Esophagus squamous epithelium (tissue), 5 donors: ENCODE measurements around the gene SPEF2. TPM values are rescaled to one million over a fixed set of nuclear protein-coding genes. Genes with fewer than 3 reads are reported as not detected.

ENCODE experiments used
- DNase-seq: peaks from one replicate; lab custom pipeline; 2025; lab: John Stamatoyannopoulos, UW
- H3K27ac ChIP-seq, 4 donors: fragments of 200-600 bp; sonication (generic); one replicate each; pipeline ENCODE4 v1.5.1; 2016 to 2019; ENCODE audit warnings: mild to moderate bottlenecking in 1 of 4
- H3K27me3 ChIP-seq, 4 donors: fragments of 200-600 bp; sonication (generic); 1 replicate in 3 of 4; 2 replicates in 1 of 4; pipeline versions ENCODE4 v1.5.1 to v1.6.0; 2017 to 2021; ENCODE audit warnings: antibody characterized with exemption in 1 of 4
- H3K36me3 ChIP-seq, 3 donors: fragments of 200-600 bp; sonication (generic); one replicate each; pipeline ENCODE4 v1.5.1; 2016 to 2019
- H3K4me1 ChIP-seq, 3 donors: fragments of 200-600 bp; sonication (generic); one replicate each; pipeline ENCODE4 v1.5.1; 2017 to 2019
- H3K4me3 ChIP-seq, 4 donors: fragments of 200-600 bp; sonication (generic); 1 replicate in 3 of 4; 2 replicates in 1 of 4; pipeline ENCODE4 v1.5.1; 2016 to 2019; ENCODE audit warnings: mild to moderate bottlenecking in 2 of 4, moderate library complexity in 1 of 4
- H3K9me3 ChIP-seq, 3 donors: fragments of 200-600 bp; sonication (generic); one replicate each; pipeline ENCODE4 v1.5.1; 2016 to 2019
- CTCF ChIP-seq, 6 experiments: fragments of 450-650 bp in 4 of 6; fragments of 200-600 bp in 2 of 6; sonication (generic) in 2 of 6; IDR thresholded peaks; one replicate each; pipeline ENCODE4 v1.5.1; 2016 to 2019; ENCODE audit warnings: antibody characterized with exemption in 6 of 6, mild to moderate bottlenecking in 4 of 6, moderate library complexity in 4 of 6
- POLR2A ChIP-seq, 4 donors: fragments of 450-650 bp; IDR thresholded peaks; one replicate each; pipeline ENCODE4 v1.6.1; 2017; ENCODE audit warnings: antibody characterized with exemption in 4 of 4, mild to moderate bottlenecking in 4 of 4, moderate library complexity in 3 of 4
- WGBS, 2 donors: methylation state at CpG; one replicate each; pipeline ENCODE4 v1.1.5; 2018; 5-methylcytosine and 5-hydroxymethylcytosine counted together
- intact Hi-C: fragments of 100-400 bp; cut with DNase I; formaldehyde crosslinking; loops from one replicate; pipeline ENCODE4 v1.15.0; 2022
- total RNA-seq, 4 donors: library from RNA; depleted of rRNA; stranded (reverse); fragments of >200 nt; gene quantifications; one replicate each; pipeline ENCODE4 v1.1.0, GENCODE V29; 2016
- donor health status: DM: yes; HTN: yes; CAD: no.

The SPEF2 gene
- total RNA-seq, 4 donors from 2014 or later = 1.2 to 6.1 (median 3.0) TPM

GRCh38 chr5:35826554-35826953, 208.9 kb downstream of the SPEF2 start:
- Histone ChIP-seq H3K4me1 (no peaks in the 10 kb centered on the region), H3K27ac (no peak overlapping the region), H3K9me3 (no peaks in the 10 kb centered on the region), H3K4me3 (no peak overlapping the region), H3K36me3 (no peaks in the 10 kb centered on the region), H3K27me3 (no peaks in the 10 kb centered on the region)
- DNase-seq = no peak
- TF ChIP-seq CTCF (IDR thresholded peaks at IDR 0.05) (no peak), POLR2A (IDR thresholded peaks at IDR 0.05) (no peak)
- intact Hi-C loops = no loop called here
- WGBS, 2 donors = 62 to 81% methylated on average over 2 of the region's 2 CpGs

GRCh38 chr5:35828082-35828598, 210.5 kb downstream of the SPEF2 start:
- Histone ChIP-seq H3K9me3 (no peaks in the 10 kb centered on the region), H3K4me1 (no peaks in the 10 kb centered on the region), H3K36me3 (no peaks in the 10 kb centered on the region), H3K27ac (no peak overlapping the region), H3K27me3 (no peaks in the 10 kb centered on the region), H3K4me3 (no peak overlapping the region)
- TF ChIP-seq POLR2A (IDR thresholded peaks at IDR 0.05) (no peak), CTCF (IDR thresholded peaks at IDR 0.05) (no peak)
- intact Hi-C loops = no loop called here
- no peak for DNase-seq
- WGBS, 2 donors = 81 to 82% methylated on average over 4 of the region's 4 CpGs

- no peak for DNase-seq
- WGBS, 2 donors = 63 to 65% methylated on average over 4 of the region's 4 CpGs
- intact Hi-C loops = no loop called here
- no peaks in the 10 kb centered on the region for H3K9me3 ChIP-seq
- no peaks in the 10 kb centered on the region for H3K36me3 ChIP-seq
- no peaks in the 10 kb centered on the region for H3K4me1 ChIP-seq
- H3K27me3 ChIP-seq = no peaks in the 10 kb centered on the region
- no peak overlapping the region for H3K27ac ChIP-seq
- no peak overlapping the region for H3K4me3 ChIP-seq
- no peak for TF ChIP-seq CTCF (IDR thresholded peaks at IDR 0.05)
- TF ChIP-seq POLR2A (IDR thresholded peaks at IDR 0.05) = peak in 1 of 4 donors; percentile 18
Measured at GRCh38 chr5:35830587-35830986, 212.9 kb downstream of the SPEF2 start.

GRCh38 chr5:35832762-35833161, 215.1 kb downstream of the SPEF2 start:
- H3K27ac ChIP-seq = no peak overlapping the region
- H3K9me3 ChIP-seq = no peaks in the 10 kb centered on the region
- H3K4me1 ChIP-seq = no peaks in the 10 kb centered on the region
- no peaks in the 10 kb centered on the region for H3K36me3 ChIP-seq
- intact Hi-C loops = no loop called here
- H3K27me3 ChIP-seq = no peaks in the 10 kb centered on the region
- 56 to 60% methylated on average over 2 of the region's 2 CpGs for WGBS, 2 donors
- TF ChIP-seq POLR2A (IDR thresholded peaks at IDR 0.05) (no peak), CTCF (IDR thresholded peaks at IDR 0.05) (no peak)
- H3K4me3 ChIP-seq = no peak overlapping the region
- no peak for DNase-seq

- H3K27me3 ChIP-seq = no peaks in the 10 kb centered on the region
- no peaks in the 10 kb centered on the region for H3K9me3 ChIP-seq
- H3K36me3 ChIP-seq = no peaks in the 10 kb centered on the region
- TF ChIP-seq POLR2A (IDR thresholded peaks at IDR 0.05) (no peak), CTCF (IDR thresholded peaks at IDR 0.05) (no peak)
- no peaks in the 10 kb centered on the region for H3K4me1 ChIP-seq
- no peak overlapping the region for H3K27ac ChIP-seq
- 72 to 77% methylated on average over 2 of the region's 2 CpGs for WGBS, 2 donors
- no peak overlapping the region for H3K4me3 ChIP-seq
- DNase-seq = no peak
- intact Hi-C loops = no loop called here
Measured at GRCh38 chr5:35833224-35833623, 215.6 kb downstream of the SPEF2 start.
